DMS 273 treated with DMSO at 0.1 percent for 48 hours (cell line): Measurements from ENCODE around the gene ZNF2.
"Not testable (repeated sequence)": the region's sequence is repeated elsewhere in the genome, so short reads cannot be mapped to it uniquely, and the experiment has no call there.

ENCODE experiments used
- DNase-seq: peaks from one replicate; lab custom pipeline; 2025; lab: John Stamatoyannopoulos, UW

ZNF2 gene

GRCh38 chr2:95165371-95166064 is at the start of gene ZNF2:
Gene ZNF2, plus strand, starts transcription at chr2:95165809. Its CDS starts 10,418 bp downstream, at chr2:95176227.
- peak; percentile 91 for DNase-seq

- no peak for DNase-seq
Observed at GRCh38 chr2:95121093-95121406, 44.6 kb upstream of the ZNF2 start.

- no peak for DNase-seq
Observed at GRCh38 chr2:95121407-95122196, 44.0 kb upstream of the ZNF2 start, which contains the start of gene MRPS5. Gene MRPS5, minus strand, starts transcription at chr2:95121808. Its CDS starts 17 bp downstream, at chr2:95121791.

GRCh38 chr2:95122197-95122551 is 43.4 kb upstream of the ZNF2 start:
- DNase-seq = no peak

- no peak for DNase-seq
Observed at GRCh38 chr2:95138702-95139101, 26.9 kb upstream of the ZNF2 start.

- no peak for DNase-seq
Observed at GRCh38 chr2:95143838-95144237, 21.8 kb upstream of the ZNF2 start.

GRCh38 chr2:95149397-95149984 is 16.1 kb upstream of the ZNF2 start:
- DNase-seq = no peak

- no peak for DNase-seq
Observed at GRCh38 chr2:95158441-95158840, 7.2 kb upstream of the ZNF2 start.

- DNase-seq = no peak
Observed at GRCh38 chr2:95158891-95159619, 6.6 kb upstream of the ZNF2 start.

GRCh38 chr2:95159690-95160449 is 5.7 kb upstream of the ZNF2 start, which contains the start of gene ZNF514:
Gene ZNF514, minus strand, starts transcription at chr2:95159848. Its CDS starts 6,595 bp downstream, at chr2:95153253.
- DNase-seq = no peak

- no peak for DNase-seq
Observed at GRCh38 chr2:95165030-95165370, 609 bp upstream of the ZNF2 start.

GRCh38 chr2:95166065-95166763 is 605 bp downstream of the ZNF2 start:
- no peak for DNase-seq

GRCh38 chr2:95171902-95172301 is 6.3 kb downstream of the ZNF2 start:
- DNase-seq = no peak

GRCh38 chr2:95174031-95174542 is 8.5 kb downstream of the ZNF2 start:
- DNase-seq = no peak

GRCh38 chr2:95179451-95179850 is 13.8 kb downstream of the ZNF2 start:
- no peak for DNase-seq

GRCh38 chr2:95181774-95182173 is 16.2 kb downstream of the ZNF2 start:
- DNase-seq = no peak

- no peak for DNase-seq
Observed at GRCh38 chr2:95185197-95185596, 19.6 kb downstream of the ZNF2 start.

- DNase-seq = no peak
Observed at GRCh38 chr2:95185973-95186372, 20.4 kb downstream of the ZNF2 start.

GRCh38 chr2:95192956-95193355 is 27.3 kb downstream of the ZNF2 start:
- DNase-seq = not testable (repeated sequence)

- no peak for DNase-seq
Observed at GRCh38 chr2:95203911-95204310, 38.3 kb downstream of the ZNF2 start.

- no peak for DNase-seq
Observed at GRCh38 chr2:95204396-95204795, 38.8 kb downstream of the ZNF2 start.
